HEK293 (cell line): ENCODE data around the gene PACS1.

ENCODE experiments used
- CTCF ChIA-PET: fragments of 350-600 bp; formaldehyde crosslinking; extraction: SDS; loops from one replicate; lab custom pipeline; 2021; ENCODE audit warnings: antibody characterized with exemption; lab: Yijun Ruan, JAX
- POLR2A ChIA-PET: fragments of 300-600 bp; formaldehyde crosslinking; extraction: SDS; loops from one replicate; lab custom pipeline; 2020; ENCODE audit warnings: antibody characterized with exemption, inconsistent platforms; lab: Yijun Ruan, JAX
- H3K27ac ChIP-seq: fragments of 200-500 bp; sonication (Bioruptor generic); 2 replicates; pipeline ENCODE4 v1.5.1; 2014; ENCODE audit warnings: low read depth, low read length, control low read depth, inconsistent platforms; ENCODE audit errors: extremely low read depth
- H3K36me3 ChIP-seq, 2 experiments: fragments of 200-500 bp in 1 of 2; sonication (Bioruptor generic) in 1 of 2; 1 replicate in 1 of 2; 2 replicates in 1 of 2; pipeline ENCODE4 v1.5.1; 2014 to 2017; ENCODE audit warnings: inconsistent platforms in 2 of 2, low read length in 2 of 2; ENCODE audit not compliant: control insufficient read depth in 2 of 2, insufficient read depth in 1 of 2
- H3K4me1 ChIP-seq: fragments of 200-500 bp; sonication (Bioruptor generic); 2 replicates; pipeline ENCODE4 v1.5.1; 2014; ENCODE audit warnings: mild to moderate bottlenecking, low read length, inconsistent platforms; ENCODE audit not compliant: control insufficient read depth, insufficient read depth
- H3K4me3 ChIP-seq: 2 replicates; pipeline ENCODE4 v1.5.1; 2011; ENCODE audit warnings: low read depth, mild to moderate bottlenecking, control low read depth, low read length, moderate library complexity
- H3K9me3 ChIP-seq: fragments of 200-500 bp; sonication (Bioruptor generic); 2 replicates; pipeline ENCODE4 v1.5.1; 2014; ENCODE audit warnings: low read depth, low read length, inconsistent platforms; ENCODE audit not compliant: control insufficient read depth, insufficient read depth
- PRDM10 ChIP-seq: fragments of 450-650 bp; formaldehyde crosslinking; IDR thresholded peaks from 2 replicates; pipeline ENCODE4 v1.5.1; 2016; ENCODE audit warnings: missing biosample characterization, missing genetic modification characterization
- SP2 ChIP-seq: fragments of 450-650 bp; formaldehyde crosslinking; IDR thresholded peaks from 2 replicates; pipeline ENCODE4 v1.5.1; 2016; ENCODE audit warnings: missing biosample characterization, missing genetic modification characterization
- ZFHX2 ChIP-seq: fragments of 450-650 bp; formaldehyde crosslinking; conservative IDR thresholded peaks from 2 replicates; pipeline ENCODE4 v1.5.1; 2016; ENCODE audit warnings: missing biosample characterization, missing genetic modification characterization
- ZNF138 ChIP-seq: fragments of 450-650 bp; formaldehyde crosslinking; IDR thresholded peaks from 2 replicates; pipeline ENCODE4 v1.5.1; 2016; ENCODE audit warnings: missing biosample characterization, missing genetic modification characterization, borderline replicate concordance
- ZNF394 ChIP-seq: fragments of 450-650 bp; formaldehyde crosslinking; IDR thresholded peaks from 2 replicates; pipeline ENCODE4 v1.5.1; 2016; ENCODE audit warnings: missing biosample characterization, missing genetic modification characterization, mild to moderate bottlenecking, moderate library complexity, borderline replicate concordance
- ZNF423 ChIP-seq: fragments of 450-650 bp; formaldehyde crosslinking; IDR thresholded peaks from 2 replicates; pipeline ENCODE4 v1.5.1; 2016; ENCODE audit warnings: missing biosample characterization, missing genetic modification characterization
- ZNF501 ChIP-seq: fragments of 450-650 bp; formaldehyde crosslinking; IDR thresholded peaks from 2 replicates; pipeline ENCODE4 v1.5.1; 2016; ENCODE audit warnings: missing biosample characterization, missing genetic modification characterization
- ZNF624 ChIP-seq: fragments of 450-650 bp; formaldehyde crosslinking; IDR thresholded peaks from 2 replicates; pipeline ENCODE4 v1.5.1; 2017; ENCODE audit warnings: missing biosample characterization, missing genetic modification characterization
- ZNF76 ChIP-seq: fragments of 450-650 bp; formaldehyde crosslinking; IDR thresholded peaks from 2 replicates; pipeline ENCODE4; 2016; ENCODE audit warnings: low read depth, missing biosample characterization, missing genetic modification characterization, borderline replicate concordance
- TF ChIP-seq, protein P1 (sequence below): fragments of 450-650 bp; formaldehyde crosslinking; IDR thresholded peaks from 2 replicates; pipeline ENCODE4 v1.5.1; 2016; ENCODE audit warnings: missing biosample characterization, missing genetic modification characterization
- TF ChIP-seq, protein P2 (sequence below): fragments of 450-650 bp; formaldehyde crosslinking; conservative IDR thresholded peaks from 2 replicates; pipeline ENCODE4 v1.5.1; 2016; ENCODE audit warnings: low read depth, missing biosample characterization, missing genetic modification characterization

PACS1 gene

DNA sequence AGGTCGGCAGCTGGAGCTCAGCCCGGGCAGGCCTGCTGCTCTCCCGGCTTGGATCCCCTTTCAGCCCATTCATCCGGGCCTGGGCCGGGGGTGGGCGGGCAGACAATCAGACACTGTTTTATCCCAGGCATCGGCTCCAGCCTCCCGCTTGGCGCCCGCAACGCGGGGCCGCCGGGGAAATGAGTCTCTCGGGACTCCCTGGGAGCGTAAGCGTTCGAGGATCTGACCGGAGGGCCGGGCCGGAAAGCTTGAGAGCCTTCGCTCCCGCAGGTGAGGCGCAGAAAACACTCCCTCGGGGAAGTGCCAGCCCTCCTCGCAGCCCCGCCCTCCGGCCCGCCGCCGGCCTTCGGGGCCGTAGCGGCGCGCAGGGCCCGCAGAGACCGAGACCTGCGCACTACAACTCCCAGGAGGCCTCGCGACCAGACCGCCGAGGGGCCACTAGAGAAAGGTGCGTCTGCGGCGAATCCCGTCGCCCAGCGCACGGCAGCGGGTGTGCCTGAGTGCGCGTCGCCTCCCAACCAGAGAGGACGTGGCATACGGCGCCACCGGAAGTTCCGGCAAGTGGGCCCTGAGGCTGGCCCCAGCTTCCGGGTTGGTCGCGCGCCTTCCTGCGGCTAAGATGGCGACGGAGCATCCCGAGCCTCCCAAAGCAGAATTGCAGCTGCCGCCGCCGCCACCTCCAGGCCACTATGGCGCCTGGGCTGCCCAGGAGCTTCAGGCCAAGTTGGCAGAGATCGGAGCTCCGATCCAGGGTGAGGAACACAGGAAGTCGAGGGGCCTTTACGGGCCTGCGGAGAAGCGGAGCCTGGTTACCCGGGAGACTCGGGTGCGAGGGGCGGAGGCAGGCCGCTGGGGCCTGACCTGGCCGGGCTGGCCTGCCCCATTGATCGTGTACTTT lies 18.1 kb upstream of the PACS1 start, which contains the start of gene SF3B2 (continued):
- TF ChIP-seq, protein P1, sequence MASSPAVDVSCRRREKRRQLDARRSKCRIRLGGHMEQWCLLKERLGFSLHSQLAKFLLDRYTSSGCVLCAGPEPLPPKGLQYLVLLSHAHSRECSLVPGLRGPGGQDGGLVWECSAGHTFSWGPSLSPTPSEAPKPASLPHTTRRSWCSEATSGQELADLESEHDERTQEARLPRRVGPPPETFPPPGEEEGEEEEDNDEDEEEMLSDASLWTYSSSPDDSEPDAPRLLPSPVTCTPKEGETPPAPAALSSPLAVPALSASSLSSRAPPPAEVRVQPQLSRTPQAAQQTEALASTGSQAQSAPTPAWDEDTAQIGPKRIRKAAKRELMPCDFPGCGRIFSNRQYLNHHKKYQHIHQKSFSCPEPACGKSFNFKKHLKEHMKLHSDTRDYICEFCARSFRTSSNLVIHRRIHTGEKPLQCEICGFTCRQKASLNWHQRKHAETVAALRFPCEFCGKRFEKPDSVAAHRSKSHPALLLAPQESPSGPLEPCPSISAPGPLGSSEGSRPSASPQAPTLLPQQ (tag by site-specific recombination), result peak; percentile 71
- TF ChIP-seq ZNF76 (tag by site-specific recombination), result peak; percentile 94
- TF ChIP-seq SP2 (tag by site-specific recombination), result peak; percentile 97
- peak; percentile 64 for TF ChIP-seq PRDM10 (tag by site-specific recombination)
- TF ChIP-seq, protein P2, sequence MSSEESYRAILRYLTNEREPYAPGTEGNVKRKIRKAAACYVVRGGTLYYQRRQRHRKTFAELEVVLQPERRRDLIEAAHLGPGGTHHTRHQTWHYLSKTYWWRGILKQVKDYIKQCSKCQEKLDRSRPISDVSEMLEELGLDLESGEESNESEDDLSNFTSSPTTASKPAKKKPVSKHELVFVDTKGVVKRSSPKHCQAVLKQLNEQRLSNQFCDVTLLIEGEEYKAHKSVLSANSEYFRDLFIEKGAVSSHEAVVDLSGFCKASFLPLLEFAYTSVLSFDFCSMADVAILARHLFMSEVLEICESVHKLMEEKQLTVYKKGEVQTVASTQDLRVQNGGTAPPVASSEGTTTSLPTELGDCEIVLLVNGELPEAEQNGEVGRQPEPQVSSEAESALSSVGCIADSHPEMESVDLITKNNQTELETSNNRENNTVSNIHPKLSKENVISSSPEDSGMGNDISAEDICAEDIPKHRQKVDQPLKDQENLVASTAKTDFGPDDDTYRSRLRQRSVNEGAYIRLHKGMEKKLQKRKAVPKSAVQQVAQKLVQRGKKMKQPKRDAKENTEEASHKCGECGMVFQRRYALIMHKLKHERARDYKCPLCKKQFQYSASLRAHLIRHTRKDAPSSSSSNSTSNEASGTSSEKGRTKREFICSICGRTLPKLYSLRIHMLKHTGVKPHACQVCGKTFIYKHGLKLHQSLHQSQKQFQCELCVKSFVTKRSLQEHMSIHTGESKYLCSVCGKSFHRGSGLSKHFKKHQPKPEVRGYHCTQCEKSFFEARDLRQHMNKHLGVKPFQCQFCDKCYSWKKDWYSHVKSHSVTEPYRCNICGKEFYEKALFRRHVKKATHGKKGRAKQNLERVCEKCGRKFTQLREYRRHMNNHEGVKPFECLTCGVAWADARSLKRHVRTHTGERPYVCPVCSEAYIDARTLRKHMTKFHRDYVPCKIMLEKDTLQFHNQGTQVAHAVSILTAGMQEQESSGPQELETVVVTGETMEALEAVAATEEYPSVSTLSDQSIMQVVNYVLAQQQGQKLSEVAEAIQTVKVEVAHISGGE, result peak; percentile 96
- TF ChIP-seq ZNF394 (tag by site-specific recombination), result peak; percentile 57; the same call in 1 of the 2 replicates
- TF ChIP-seq ZNF624 (tag by site-specific recombination), result no peak
- peak; percentile 46; the same call in 1 of the 2 replicates for TF ChIP-seq ZNF501 (tag by site-specific recombination)

- CTCF ChIA-PET, result interaction anchor here (0.5 to 4.7 kb wide), 10 partner anchors 8 to 512 kb away, joined by 3 to 36 read pairs (median 4); partner anchors contain the start of gene CATSPER1
- 0 out of 2 replicates have a peak, but pooled peaks have one; percentile 6 for TF ChIP-seq ZNF501 (tag by site-specific recombination)
- TF ChIP-seq ZNF423, result no peak
- TF ChIP-seq, all 188 proteins: peak for 1
- H3K27ac ChIP-seq, result peak overlapping the region; percentile 71
- H3K36me3 ChIP-seq, result peaks cover 23 to 48% of the 10 kb centered on the region in 2 experiments
- no peaks in the 10 kb centered on the region for H3K9me3 ChIP-seq
- peak overlapping the region; percentile 90 for H3K4me3 ChIP-seq
- peaks cover 8% of the 10 kb centered on the region for H3K4me1 ChIP-seq
- POLR2A ChIA-PET, result interaction anchor here (0.5 to 2.1 kb wide), 12 partner anchors 8 to 414 kb away, joined by 3 to 6 read pairs (median 4); partner anchors contain the start of gene PELI3
Measured at GRCh38 chr11:66052664-66052982, 17.4 kb upstream of the PACS1 start.

DNA sequence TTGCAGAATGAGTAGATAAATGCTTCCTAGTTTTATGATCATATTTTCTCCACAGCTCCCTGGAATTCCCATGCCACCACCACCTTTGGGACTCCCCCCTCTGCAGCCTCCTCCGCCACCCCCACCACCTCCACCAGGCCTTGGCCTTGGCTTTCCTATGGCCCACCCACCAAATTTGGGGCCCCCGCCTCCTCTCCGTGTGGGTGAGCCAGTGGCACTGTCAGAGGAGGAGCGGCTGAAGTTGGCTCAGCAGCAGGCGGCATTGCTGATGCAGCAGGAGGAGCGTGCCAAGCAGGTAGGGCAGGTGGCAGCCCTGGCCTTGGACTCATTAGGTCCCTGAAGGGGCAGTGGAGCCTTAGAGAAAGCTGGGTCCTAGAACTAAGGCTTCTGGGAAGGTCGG lies 15.1 kb upstream of the PACS1 start:
- Histone ChIP-seq H3K36me3 (peaks cover 35 to 71% of the 10 kb centered on the region in 2 experiments), H3K9me3 (no peaks in the 10 kb centered on the region), H3K4me3 (no peak overlapping the region), H3K27ac (no peak overlapping the region), H3K4me1 (peaks cover 8% of the 10 kb centered on the region)
- POLR2A ChIA-PET, result interaction anchor here (1.1 kb wide), 1 partner anchor 9 kb away, joined by 4 read pairs; no protein-coding TSS in a partner anchor
- peak; percentile 53; the same call in 1 of the 2 replicates for TF ChIP-seq ZFHX2 (tag by site-specific recombination)
- no peak for TF ChIP-seq ZNF138
- CTCF ChIA-PET, result interaction anchor here (0.5 to 2.3 kb wide), 3 partner anchors 10 to 70 kb away, joined by 3 to 20 read pairs (median 15); no protein-coding TSS in a partner anchor
